PC-3 (cell line): ENCODE data around the gene SEPTIN12. TPM values are rescaled to one million over a fixed set of nuclear protein-coding genes. Genes with fewer than 3 reads are reported as not detected.

Experiments used
- ATAC-seq: fragments of 200-7000 bp; cut with Tn5 transposase; 2 replicates; pipeline ENCODE4 v1.9.1; 2020; ENCODE audit warnings: mild to moderate bottlenecking, moderate library complexity
- BruUV-seq: library from RNA; stranded (reverse); fragments of 400-500 nt; replicated peaks from 2 replicates; lab custom pipeline; 2021; lab: Mats Ljungman, UMichigan
- CTCF ChIA-PET: fragments of 300-600 bp; sonication (Branson Sonifier 250); formaldehyde crosslinking; loops from one replicate; lab custom pipeline; 2022; ENCODE audit warnings: antibody characterized with exemption; lab: Charles Lee
- POLR2A ChIA-PET: fragments of 300-600 bp; sonication (Branson Sonifier 250); formaldehyde crosslinking; loops from one replicate; lab custom pipeline; 2022; ENCODE audit warnings: antibody characterized with exemption; ENCODE audit not compliant: unreplicated experiment; lab: Charles Lee
- DNase-seq: peaks from one replicate; pipeline ENCODE4 v3.0.0-alpha.2; 2015
- H2AFZ ChIP-seq: fragments of 300-600 bp; sonication (generic); 2 replicates; pipeline ENCODE4 v1.6.0; 2016; ENCODE audit warnings: antibody characterized with exemption, low read length
- H3F3A ChIP-seq: fragments of 300-600 bp; sonication (generic); one replicate; pipeline ENCODE4 v1.6.0; 2017; ENCODE audit warnings: antibody characterized with exemption, low read length, control low read depth, mild to moderate bottlenecking; ENCODE audit not compliant: unreplicated experiment
- H3K27ac ChIP-seq: fragments of 300-600 bp; sonication (generic); 2 replicates; pipeline ENCODE4 v1.5.1; 2016; ENCODE audit warnings: mild to moderate bottlenecking, low read length
- H3K27me3 ChIP-seq: fragments of 300-600 bp; sonication (generic); 2 replicates; pipeline ENCODE4 v1.6.1; 2016; ENCODE audit warnings: low read length, mixed read lengths
- H3K36me3 ChIP-seq: fragments of 300-600 bp; sonication (generic); 2 replicates; pipeline ENCODE4 v1.6.1; 2016; ENCODE audit warnings: low read depth, mixed run types, low read length, mixed read lengths
- H3K4me1 ChIP-seq: fragments of 300-600 bp; sonication (generic); 2 replicates; pipeline ENCODE4 v1.5.1; 2016; ENCODE audit warnings: low read length; ENCODE audit not compliant: insufficient read depth
- H3K4me2 ChIP-seq: fragments of 300-600 bp; sonication (generic); 2 replicates; pipeline ENCODE4 v1.6.0; 2016; ENCODE audit warnings: low read length
- H3K4me3 ChIP-seq: fragments of 300-600 bp; sonication (generic); 2 replicates; pipeline ENCODE4 v1.5.1; 2016; ENCODE audit warnings: mild to moderate bottlenecking, low read length, mixed read lengths
- H3K79me2 ChIP-seq: fragments of 300-600 bp; sonication (generic); 2 replicates; pipeline ENCODE4 v1.6.1; 2017; ENCODE audit warnings: low read length, mixed read lengths
- H3K9ac ChIP-seq: fragments of 300-600 bp; sonication (generic); 2 replicates; pipeline ENCODE4 v1.6.0; 2016; ENCODE audit warnings: mild to moderate bottlenecking, low read length
- H3K9me2 ChIP-seq: fragments of 300-600 bp; sonication (generic); replicated peaks from 2 replicates; pipeline ENCODE4 v1.6.1; 2016; ENCODE audit warnings: mixed run types, low read length, mixed read lengths
- H3K9me3 ChIP-seq: fragments of 300-600 bp; sonication (generic); 2 replicates; pipeline ENCODE4 v1.6.1; 2016; ENCODE audit warnings: low read length, mixed read lengths
- H4K20me1 ChIP-seq: fragments of 300-600 bp; sonication (generic); 2 replicates; pipeline ENCODE4 v1.6.1; 2016; ENCODE audit warnings: low read length, mixed read lengths
- EZH2 ChIP-seq: fragments of 300-600 bp; sonication (generic); IDR thresholded peaks from one replicate; pipeline ENCODE4 v1.6.1; 2017; ENCODE audit warnings: antibody characterized with exemption, mild to moderate bottlenecking, low read length; ENCODE audit not compliant: unreplicated experiment
- EZH2phosphoT487 ChIP-seq: fragments of 300-600 bp; sonication (generic); IDR thresholded peaks from 2 replicates; pipeline ENCODE4 v1.6.1; 2018; ENCODE audit warnings: mild to moderate bottlenecking, antibody characterized with exemption, low read length, borderline replicate concordance
- intact Hi-C: fragments of 100-400 bp; cut with micrococcal nuclease; formaldehyde crosslinking; loops from 2 replicates; pipeline ENCODE4 v1.9.0; 2023
- total RNA-seq: library from RNA; depleted of rRNA; stranded (reverse); fragments of >200 nt; gene quantifications from 2 replicates; pipeline ENCODE4 v1.2.3, GENCODE V29; 2014
- TF ChIP-seq, protein P1 (sequence below): fragments of 300-600 bp; sonication (generic); conservative IDR thresholded peaks from 2 replicates; pipeline ENCODE4 v1.5.1; 2017; ENCODE audit warnings: antibody characterized with exemption, low read depth, mild to moderate bottlenecking, low read length

SEPTIN12 gene
- total RNA-seq, 1 experiment from 2014 or later: not detected

DNA sequence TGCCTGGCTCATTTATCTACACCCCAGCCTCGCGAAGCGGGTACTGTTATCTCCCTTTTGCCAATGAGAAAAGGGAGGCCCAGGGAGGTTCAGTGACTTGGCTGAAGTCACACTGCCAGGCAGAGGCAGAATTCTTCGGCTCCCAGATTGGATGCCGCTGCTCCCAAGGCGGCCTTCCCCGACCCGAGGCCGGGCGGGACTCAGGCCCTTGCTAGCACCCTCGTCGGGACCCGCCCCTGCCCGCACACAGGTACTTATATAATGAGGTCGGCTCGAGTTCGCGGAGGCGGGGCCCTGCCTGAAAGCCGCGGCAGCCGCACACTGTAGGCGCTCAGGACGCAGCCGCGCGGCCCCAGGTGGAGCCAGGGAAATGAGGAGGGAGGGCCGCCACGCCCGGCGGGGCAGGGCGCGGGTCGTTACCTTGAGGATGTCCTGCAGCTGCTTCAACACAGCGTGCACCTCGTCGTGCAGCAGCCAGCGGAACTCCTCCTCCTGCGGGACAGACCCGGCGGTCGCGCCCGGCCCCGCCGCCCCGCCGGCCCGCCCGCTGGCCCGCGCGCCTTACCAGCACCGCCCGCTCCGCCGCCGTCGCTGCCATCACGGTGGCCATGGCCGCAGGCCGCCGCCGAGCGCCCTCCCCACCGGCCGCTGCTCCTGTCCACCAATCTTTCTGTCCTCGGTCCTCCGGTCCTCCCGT, 14.0 kb upstream of the SEPTIN12 start, which contains the start of gene ROGDI:
TSS of gene ROGDI (minus strand) at position 672 of the 697 bp plus-strand sequence. CDS start at position 610, 62 bp downstream.
- Histone ChIP-seq H4K20me1 (no peaks in the 10 kb centered on the region), H3K4me1 (peaks cover 14% of the 10 kb centered on the region), H3K27me3 (no peaks in the 10 kb centered on the region), H3K4me3 (peak within 1 kb of the TSS; percentile 84), H2AFZ (peak within 1 kb of the TSS; percentile 94), H3K9ac (peak within 1 kb of the TSS; percentile 60), H3F3A (no peaks in the 10 kb centered on the region), H3K27ac (no peak within 1 kb of the TSS; the same call in 1 of the 2 replicates), H3K9me3 (no peaks in the 10 kb centered on the region), H3K79me2 (no peaks in the 10 kb centered on the region), H3K9me2 (no peaks in the 10 kb centered on the region), H3K4me2 (peak within 1 kb of the TSS; percentile 97), H3K36me3 (peaks cover under 1% of the 10 kb centered on the region; the same call in 1 of the 2 replicates)
- CTCF ChIA-PET: interaction anchor here (0.7 kb wide), 1 partner anchor 156 kb away, joined by 3 read pairs; the partner anchor contains the start of gene SEC14L5
- TF ChIP-seq, protein P1, sequence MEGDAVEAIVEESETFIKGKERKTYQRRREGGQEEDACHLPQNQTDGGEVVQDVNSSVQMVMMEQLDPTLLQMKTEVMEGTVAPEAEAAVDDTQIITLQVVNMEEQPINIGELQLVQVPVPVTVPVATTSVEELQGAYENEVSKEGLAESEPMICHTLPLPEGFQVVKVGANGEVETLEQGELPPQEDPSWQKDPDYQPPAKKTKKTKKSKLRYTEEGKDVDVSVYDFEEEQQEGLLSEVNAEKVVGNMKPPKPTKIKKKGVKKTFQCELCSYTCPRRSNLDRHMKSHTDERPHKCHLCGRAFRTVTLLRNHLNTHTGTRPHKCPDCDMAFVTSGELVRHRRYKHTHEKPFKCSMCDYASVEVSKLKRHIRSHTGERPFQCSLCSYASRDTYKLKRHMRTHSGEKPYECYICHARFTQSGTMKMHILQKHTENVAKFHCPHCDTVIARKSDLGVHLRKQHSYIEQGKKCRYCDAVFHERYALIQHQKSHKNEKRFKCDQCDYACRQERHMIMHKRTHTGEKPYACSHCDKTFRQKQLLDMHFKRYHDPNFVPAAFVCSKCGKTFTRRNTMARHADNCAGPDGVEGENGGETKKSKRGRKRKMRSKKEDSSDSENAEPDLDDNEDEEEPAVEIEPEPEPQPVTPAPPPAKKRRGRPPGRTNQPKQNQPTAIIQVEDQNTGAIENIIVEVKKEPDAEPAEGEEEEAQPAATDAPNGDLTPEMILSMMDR: no peak
- TF ChIP-seq EZH2 (no peak), EZH2phosphoT487 (no peak)
- BruUV-seq: no TSS peak
- DNase-seq (peak; percentile 80), ATAC-seq (peak; percentile 72)
- intact Hi-C loops: loop anchor here (5.0 to 10.0 kb wide), 2 partner anchors 70 to 153 kb away; partner anchors contain the start of genes ANKS3, DNAAF8 and SEC14L5
- POLR2A ChIA-PET: no interaction called here

- ChIA-PET POLR2A (no interaction called here), CTCF (interaction anchor here (0.6 to 0.7 kb wide), 2 partner anchors 33 to 157 kb away, joined by 3 read pairs; partner anchors contain the start of gene SEC14L5)
- TF ChIP-seq EZH2phosphoT487 (no peak), EZH2 (no peak)
- TF ChIP-seq, protein P1: no peak
- peak overlapping the region; percentile 84 for H3K4me3 ChIP-seq
- peak overlapping the region; percentile 97 for H3K4me2 ChIP-seq
- no peaks in the 10 kb centered on the region for H4K20me1 ChIP-seq
- no peaks in the 10 kb centered on the region for H3F3A ChIP-seq
- no peaks in the 10 kb centered on the region for H3K36me3 ChIP-seq
- no peak for ATAC-seq
- H3K9ac ChIP-seq: peak overlapping the region; percentile 60
- no peaks in the 10 kb centered on the region for H3K27me3 ChIP-seq
- intact Hi-C loops: loop anchor here (5.0 to 10.0 kb wide), 2 partner anchors 69 to 153 kb away; partner anchors contain the start of genes ANKS3, DNAAF8 and SEC14L5
- no peak for DNase-seq
- no peaks in the 10 kb centered on the region for H3K9me2 ChIP-seq
- no TSS peak for BruUV-seq
- H2AFZ ChIP-seq: peak overlapping the region; percentile 94
- H3K9me3 ChIP-seq: no peaks in the 10 kb centered on the region
- H3K79me2 ChIP-seq: no peaks in the 10 kb centered on the region
- peaks cover 14% of the 10 kb centered on the region for H3K4me1 ChIP-seq
- no peak overlapping the region for H3K27ac ChIP-seq
Measured at GRCh38 chr16:4801051-4801961, 13.2 kb upstream of the SEPTIN12 start.
